PC-3 (cell line): ENCODE data around the gene CABLES1.

Experiments used
- EZH2 ChIP-seq: fragments of 300-600 bp; sonication (generic); IDR thresholded peaks from one replicate; pipeline ENCODE4 v1.6.1; 2017; ENCODE audit warnings: antibody characterized with exemption, mild to moderate bottlenecking, low read length; ENCODE audit not compliant: unreplicated experiment
- EZH2phosphoT487 ChIP-seq: fragments of 300-600 bp; sonication (generic); IDR thresholded peaks from 2 replicates; pipeline ENCODE4 v1.6.1; 2018; ENCODE audit warnings: mild to moderate bottlenecking, antibody characterized with exemption, low read length, borderline replicate concordance

- TF ChIP-seq EZH2 (no peak), EZH2phosphoT487 (no peak)
Observed at GRCh38 chr18:23193742-23194141, 58.5 kb downstream of the CABLES1 start.
